ENCODE data around the gene IFI27L1. TPM values are rescaled to one million over a fixed set of nuclear protein-coding genes. Genes with fewer than 3 reads are reported as not detected.

Gene IFI27L1
- total RNA-seq, 8 experiments from 2014 or later: 21.1 to 75.6 (median 30.4) TPM

DNA sequence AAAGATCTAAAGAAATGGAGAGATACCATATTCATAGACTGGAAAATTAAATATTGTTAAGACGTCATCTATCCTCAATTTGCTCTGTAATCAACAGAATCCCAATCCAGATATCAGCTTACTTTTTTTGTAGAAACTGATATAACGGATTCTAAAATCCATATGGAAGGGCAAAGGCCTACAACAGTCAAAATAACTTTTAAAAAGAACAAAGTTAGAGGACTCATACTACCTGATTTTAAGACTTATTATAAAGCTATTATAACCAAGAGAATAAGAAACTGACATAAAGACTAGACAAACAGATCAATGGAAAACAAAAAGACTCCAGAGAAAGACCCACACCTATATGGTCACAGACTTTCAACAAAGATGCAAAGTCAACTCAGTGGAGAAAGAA lies 6.1 kb upstream of the IFI27L1 start:
- ATAC-seq (replicated peaks in 6 of 8): no peak
- Histone ChIP-seq H3K27ac (no peak overlapping the region), H3K4me3 (no peak overlapping the region), H3K4me1 (replicated peaks in 1 of 2) (peaks cover 18 to 28% of the 10 kb centered on the region in 2 donors)
- 75 to 100% (median 96%) methylated on average over 1 to 2 of the region's 2 CpGs for WGBS, 10 experiments
- in situ Hi-C loops (cut with MboI; ENCODE audit: low pct_unique_long_range_greater_than_20kb in 2 of 9, low sequenced_read_pairs in 9 of 9, unreplicated experiment in 9 of 9): no loop called here

GRCh38 chr14:94077111-94077821 lies 3.8 kb upstream of the IFI27L1 start:
- H3K27ac ChIP-seq: no peak overlapping the region
- in situ Hi-C loops (cut with MboI; ENCODE audit: low pct_unique_long_range_greater_than_20kb in 2 of 9, low sequenced_read_pairs in 9 of 9, unreplicated experiment in 9 of 9): no loop called here
- 71 to 100% (median 91%) methylated on average over 1 to 6 of the region's 7 CpGs for WGBS, 10 experiments
- ATAC-seq (replicated peaks in 6 of 8): no peak
- H3K4me3 ChIP-seq: peak overlapping the region in 4 of 5 donors; percentile 14 to 95 (median 84)
- peaks cover 20 to 34% of the 10 kb centered on the region in 2 donors for H3K4me1 ChIP-seq (replicated peaks in 1 of 2)

- H3K27ac ChIP-seq: no peak overlapping the region
- in situ Hi-C loops (cut with MboI; ENCODE audit: low pct_unique_long_range_greater_than_20kb in 2 of 9, low sequenced_read_pairs in 9 of 9, unreplicated experiment in 9 of 9): no loop called here
- WGBS, 10 experiments: 40 to 100% (median 88%) methylated on average over 1 to 5 of the region's 5 CpGs; no CpG with 5 or more reads in 1 of the 10 experiments
- no peak for ATAC-seq (replicated peaks in 6 of 8)
- peak overlapping the region in 4 of 5 donors; percentile 78 to 95 (median 92) for H3K4me3 ChIP-seq
- peaks cover 20 to 34% of the 10 kb centered on the region in 2 donors for H3K4me1 ChIP-seq (replicated peaks in 1 of 2)
Measured at GRCh38 chr14:94077823-94078222, 3.3 kb upstream of the IFI27L1 start.

GRCh38 chr14:94079891-94080620 lies 1.1 kb upstream of the IFI27L1 start:
- in situ Hi-C loops (cut with MboI; ENCODE audit: low pct_unique_long_range_greater_than_20kb in 2 of 9, low sequenced_read_pairs in 9 of 9, unreplicated experiment in 9 of 9): no loop called here
- no peak for ATAC-seq (replicated peaks in 6 of 8)
- 0 to 11% (median 1%) methylated on average over 2 to 14 of the region's 15 CpGs for whole genome bisulfite sequencing, 10 experiments

DNA sequence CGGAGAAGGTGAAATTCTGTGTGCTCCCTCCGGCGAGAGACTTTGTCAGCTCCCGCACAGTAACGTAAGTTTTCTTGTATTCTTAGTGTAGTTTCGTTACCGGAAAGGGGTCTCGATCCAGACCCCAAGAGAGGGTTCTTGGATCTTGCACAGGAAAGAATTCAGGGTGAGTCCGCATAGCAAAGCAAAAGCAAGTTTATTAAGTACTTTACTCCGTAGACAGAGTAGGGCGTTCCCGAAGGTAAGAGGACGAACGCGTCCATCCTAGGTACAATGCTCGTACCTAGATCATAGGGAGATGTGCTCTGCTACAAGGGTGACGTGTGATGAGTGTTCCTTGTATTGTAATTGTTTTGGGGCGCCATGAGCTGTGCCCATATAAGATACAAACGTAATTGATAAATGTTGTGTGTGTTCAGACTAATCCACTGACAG lies 293 bp downstream of the IFI27L1 start:
- Histone ChIP-seq H3K4me3 (peak overlapping the region; percentile 78 to 95 (median 90)), H3K27ac (peak overlapping the region; percentile 7 to 95), H3K4me1 (replicated peaks in 1 of 2) (peaks cover 20 to 37% of the 10 kb centered on the region in 2 donors)
- ATAC-seq (replicated peaks in 6 of 8): peak; percentile 19 to 36 (median 24)
- in situ Hi-C loops (cut with MboI; ENCODE audit: low pct_unique_long_range_greater_than_20kb in 2 of 9, low sequenced_read_pairs in 9 of 9, unreplicated experiment in 9 of 9): no loop called here
- WGBS, 10 experiments: 0 to 4% (median 0%) methylated on average over 6 to 17 of the region's 19 CpGs; no CpG with 5 or more reads in 5 of the 10 experiments

More at GRCh38 chr14:94079891-94080620, 1.1 kb upstream of the IFI27L1 start:
- peak overlapping the region; percentile 78 to 95 (median 90) for H3K4me3 ChIP-seq
- H3K4me1 ChIP-seq (replicated peaks in 1 of 2): peaks cover 20 to 37% of the 10 kb centered on the region in 2 donors
- H3K27ac ChIP-seq: peak overlapping the region; percentile 89 to 95

GRCh38 chr14:94087891-94088290 lies 6.8 kb downstream of the IFI27L1 start:
- in situ Hi-C loops (cut with MboI; ENCODE audit: low pct_unique_long_range_greater_than_20kb in 2 of 9, low sequenced_read_pairs in 9 of 9, unreplicated experiment in 9 of 9): no loop called here
- Histone ChIP-seq H3K4me3 (no peak overlapping the region), H3K27ac (no peak overlapping the region), H3K4me1 (replicated peaks in 1 of 2) (peaks cover 0 to 3% of the 10 kb centered on the region in 2 donors)
- 20 to 100% (median 100%) methylated on average over 1 to 4 of the region's 4 CpGs; no CpG with 5 or more reads in 3 of the 10 experiments for WGBS, 10 experiments
- no peak for ATAC-seq (replicated peaks in 6 of 8)

DNA sequence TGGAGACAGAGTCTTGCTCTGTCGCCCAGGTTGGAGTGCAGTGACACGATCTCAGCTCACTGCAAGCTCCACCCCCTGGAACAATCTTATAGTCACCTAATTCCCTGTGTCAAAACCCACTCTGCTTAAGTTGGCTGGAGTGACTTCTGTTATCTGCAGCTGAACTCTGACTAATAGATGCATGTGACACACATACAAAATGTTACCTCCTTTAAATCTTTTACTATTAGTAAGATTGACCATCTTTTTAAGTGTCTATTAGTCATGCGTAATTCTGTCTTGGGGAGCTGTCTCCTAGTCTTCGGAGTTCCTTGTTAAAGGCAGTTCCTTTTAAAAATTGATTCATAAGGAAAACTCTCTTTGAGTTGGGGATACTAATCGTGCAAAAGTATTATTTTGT lies 7.4 kb downstream of the IFI27L1 start:
- ATAC-seq (replicated peaks in 6 of 8): peak in 2 of 8 experiments; percentile 46 to 50
- H3K27ac ChIP-seq: no peak overlapping the region
- no peak overlapping the region for H3K4me3 ChIP-seq
- 42 to 96% (median 83%) methylated on average over 1 to 5 of the region's 5 CpGs for WGBS, 10 experiments
- peaks cover 0 to 3% of the 10 kb centered on the region in 2 donors for H3K4me1 ChIP-seq (replicated peaks in 1 of 2)
- in situ Hi-C loops (cut with MboI; ENCODE audit: low pct_unique_long_range_greater_than_20kb in 2 of 9, low sequenced_read_pairs in 9 of 9, unreplicated experiment in 9 of 9): no loop called here

DNA sequence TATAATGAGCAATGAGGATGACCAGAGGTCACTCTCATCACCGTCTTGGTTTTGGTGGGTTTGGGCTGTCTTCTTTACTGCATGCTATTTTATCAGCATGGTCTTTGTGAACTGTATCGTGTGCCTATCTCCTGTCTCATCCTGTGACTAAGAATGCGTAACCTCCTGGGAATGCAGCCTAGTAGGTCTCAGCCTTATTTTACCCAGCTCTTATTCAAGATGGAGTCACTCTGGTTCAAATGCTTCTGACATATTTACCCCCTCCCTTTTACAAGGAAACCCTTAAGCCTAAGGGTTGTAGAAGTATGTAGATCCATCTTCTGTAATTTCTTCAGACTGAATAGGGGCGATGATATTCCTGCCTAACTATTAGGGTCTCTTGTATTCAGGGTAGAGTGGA lies 8.4 kb downstream of the IFI27L1 start:
- in situ Hi-C loops (cut with MboI; ENCODE audit: low pct_unique_long_range_greater_than_20kb in 2 of 9, low sequenced_read_pairs in 9 of 9, unreplicated experiment in 9 of 9): no loop called here
- no peak overlapping the region for H3K4me3 ChIP-seq
- peaks cover 0 to 3% of the 10 kb centered on the region in 2 donors for H3K4me1 ChIP-seq (replicated peaks in 1 of 2)
- no peak overlapping the region for H3K27ac ChIP-seq
- no peak for ATAC-seq (replicated peaks in 6 of 8)
- 50 to 100% (median 86%) methylated on average over 1 to 4 of the region's 4 CpGs; no CpG with 5 or more reads in 1 of the 10 experiments for WGBS, 10 experiments

DNA sequence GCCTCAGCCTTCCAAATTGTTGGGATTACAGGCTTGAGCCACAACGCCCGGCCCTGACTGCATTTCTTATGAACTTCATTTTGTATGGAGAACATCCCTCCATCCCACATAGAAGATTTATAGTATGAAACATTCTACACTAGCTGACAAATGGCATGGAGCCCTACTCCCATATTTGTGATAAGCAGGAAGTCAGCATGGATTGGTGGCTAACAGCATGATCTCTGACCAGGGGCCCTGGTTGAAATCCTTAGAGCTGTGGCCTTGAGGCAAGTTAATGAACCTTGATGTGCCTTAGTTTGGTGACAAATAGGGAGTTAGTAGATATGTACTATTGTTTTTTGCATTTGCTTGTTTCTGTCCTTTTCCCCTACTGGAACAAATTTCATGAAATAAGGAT lies 12.3 kb downstream of the IFI27L1 start:
- in situ Hi-C loops (cut with MboI; ENCODE audit: low pct_unique_long_range_greater_than_20kb in 2 of 9, low sequenced_read_pairs in 9 of 9, unreplicated experiment in 9 of 9): no loop called here
- Histone ChIP-seq H3K27ac (no peak overlapping the region), H3K4me3 (no peak overlapping the region), H3K4me1 (replicated peaks in 1 of 2) (no peaks in the 10 kb centered on the region)
- no peak for ATAC-seq (replicated peaks in 6 of 8)
- WGBS, 10 experiments: 82 to 100% (median 92%) methylated on average over 2 of the region's 2 CpGs; no CpG with 5 or more reads in 6 of the 10 experiments

GRCh38 chr14:94097091-94097490 lies 16.0 kb downstream of the IFI27L1 start:
- in situ Hi-C loops (cut with MboI; ENCODE audit: low pct_unique_long_range_greater_than_20kb in 2 of 9, low sequenced_read_pairs in 9 of 9, unreplicated experiment in 9 of 9): no loop called here
- Histone ChIP-seq H3K4me3 (no peak overlapping the region), H3K27ac (no peak overlapping the region), H3K4me1 (replicated peaks in 1 of 2) (peaks cover 0 to 3% of the 10 kb centered on the region in 2 donors)
- ATAC-seq (replicated peaks in 6 of 8): no peak
- 86 to 100% (median 100%) methylated on average over 1 to 4 of the region's 4 CpGs; no CpG with 5 or more reads in 3 of the 10 experiments for WGBS, 10 experiments

GRCh38 chr14:94098326-94098992 lies 17.3 kb downstream of the IFI27L1 start:
- 0 to 93% (median 40%) methylated on average over 1 to 6 of the region's 10 CpGs; no CpG with 5 or more reads in 4 of the 10 experiments for WGBS, 10 experiments
- H3K4me1 ChIP-seq (replicated peaks in 1 of 2): peaks cover 0 to 3% of the 10 kb centered on the region in 2 donors
- H3K27ac ChIP-seq: no peak overlapping the region
- in situ Hi-C loops (cut with MboI; ENCODE audit: low pct_unique_long_range_greater_than_20kb in 2 of 9, low sequenced_read_pairs in 9 of 9, unreplicated experiment in 9 of 9): no loop called here
- H3K4me3 ChIP-seq: no peak overlapping the region
- ATAC-seq (replicated peaks in 6 of 8): peak in 4 of 8 experiments; percentile 23 to 90 (median 88)

DNA sequence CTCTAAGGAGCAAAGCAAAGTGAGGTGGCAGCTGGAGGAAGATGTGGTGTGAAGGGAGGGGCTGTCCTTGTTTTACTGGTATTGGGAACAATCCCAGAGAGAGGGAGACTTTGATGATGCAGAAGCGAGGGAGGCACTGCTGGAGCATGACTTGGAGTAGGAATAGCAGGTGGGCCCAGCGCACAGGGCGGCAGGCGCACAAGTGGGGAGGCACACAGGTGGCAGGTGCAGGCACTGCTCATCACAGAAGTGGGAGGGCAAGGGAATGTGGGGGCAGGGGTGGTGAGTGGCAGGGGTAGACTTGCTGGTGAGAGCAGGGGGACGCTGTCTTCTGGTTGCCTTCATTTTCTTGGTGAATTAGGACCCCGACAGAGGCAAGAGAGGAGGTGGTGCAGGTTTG lies 17.9 kb downstream of the IFI27L1 start:
- WGBS, 10 experiments: 57 to 100% (median 75%) methylated on average over 1 to 4 of the region's 6 CpGs; no CpG with 5 or more reads in 7 of the 10 experiments
- H3K4me3 ChIP-seq: no peak overlapping the region
- H3K4me1 ChIP-seq (replicated peaks in 1 of 2): peaks cover 0 to 3% of the 10 kb centered on the region in 2 donors
- peak in 2 of 8 experiments; percentile 10 to 14 for ATAC-seq (replicated peaks in 6 of 8)
- no peak overlapping the region for H3K27ac ChIP-seq
- in situ Hi-C loops (cut with MboI; ENCODE audit: low pct_unique_long_range_greater_than_20kb in 2 of 9, low sequenced_read_pairs in 9 of 9, unreplicated experiment in 9 of 9): no loop called here

All from motor neuron (in vitro differentiated cells).